Liver (tissue), 9 donors: ENCODE data around the gene TENT4B. TPM values are rescaled to one million over a fixed set of nuclear protein-coding genes. Genes with fewer than 3 reads are reported as not detected.

Source experiments
- DNase-seq: peaks from one replicate; pipeline ENCODE4 v3.0.0-alpha.2; 2017; ENCODE audit warnings: low spot score
- H3K27ac ChIP-seq, 2 donors: one replicate each; pipeline ENCODE4 v1.7.0; 2013; ENCODE audit warnings: inconsistent platforms in 2 of 2, low read length in 2 of 2, control low read depth in 1 of 2, low read depth in 1 of 2, mild to moderate bottlenecking in 1 of 2
- H3K27me3 ChIP-seq, 4 donors: one replicate each; pipeline versions ENCODE4 v1.6.1 to v1.7.0; 2013; ENCODE audit warnings: low read length in 3 of 4, inconsistent platforms in 1 of 4, mild to moderate bottlenecking in 1 of 4, moderate library complexity in 1 of 4; ENCODE audit not compliant: control insufficient read depth in 4 of 4, insufficient read depth in 4 of 4
- H3K36me3 ChIP-seq, 4 donors: one replicate each; pipeline versions ENCODE4 v1.6.1 to v1.7.0; 2013; ENCODE audit warnings: low read length in 3 of 4, mild to moderate bottlenecking in 3 of 4, low read depth in 1 of 4, moderate library complexity in 1 of 4; ENCODE audit not compliant: control insufficient read depth in 4 of 4, insufficient read depth in 3 of 4
- H3K4me1 ChIP-seq, 4 donors: one replicate each; pipeline versions ENCODE4 v1.6.1 to v1.7.0; 2013; ENCODE audit warnings: low read length in 3 of 4, mild to moderate bottlenecking in 3 of 4, moderate library complexity in 1 of 4; ENCODE audit not compliant: control insufficient read depth in 4 of 4, insufficient read depth in 4 of 4
- H3K4me3 ChIP-seq, 3 donors: one replicate each; pipeline versions ENCODE4 v1.6.1 to v1.7.0; 2013; ENCODE audit warnings: low read length in 3 of 3, control low read depth in 1 of 3, low read depth in 1 of 3, mild to moderate bottlenecking in 1 of 3
- H3K9ac ChIP-seq, 2 donors: one replicate each; pipeline ENCODE4 v1.7.0; 2013; ENCODE audit warnings: low read length in 2 of 2, mild to moderate bottlenecking in 2 of 2, moderate library complexity in 2 of 2, control low read depth in 1 of 2, low read depth in 1 of 2
- H3K9me3 ChIP-seq, 4 donors: one replicate each; pipeline versions ENCODE4 v1.6.1 to v1.7.0; 2013; ENCODE audit warnings: low read length in 3 of 4; ENCODE audit not compliant: control insufficient read depth in 4 of 4
- ATF3 ChIP-seq: IDR thresholded peaks from 2 replicates; pipeline ENCODE4 v1.6.1; 2016; ENCODE audit warnings: antibody characterized with exemption
- CTCF ChIP-seq: fragments of 150-350 bp; IDR thresholded peaks from 2 replicates; pipeline ENCODE4 v1.5.1; 2017; ENCODE audit warnings: improper control_type of control experiment, low read depth, low read length; ENCODE audit not compliant: missing input control
- FOXA1 ChIP-seq: IDR thresholded peaks from 2 replicates; pipeline ENCODE4 v1.6.1; 2016; ENCODE audit warnings: antibody characterized with exemption
- FOXA2 ChIP-seq: IDR thresholded peaks from 2 replicates; pipeline ENCODE4 v1.6.1; 2016; ENCODE audit warnings: antibody characterized with exemption
- GABPA ChIP-seq, 2 donors: IDR thresholded peaks in 1 of 2; conservative IDR thresholded peaks in 1 of 2; 2 replicates each; pipeline ENCODE4 v1.6.1; 2016; ENCODE audit warnings: antibody characterized with exemption in 2 of 2, mild to moderate bottlenecking in 1 of 2, moderate library complexity in 1 of 2
- HNF4A ChIP-seq, 2 donors: conservative IDR thresholded peaks; 2 replicates each; pipeline ENCODE4 v1.6.1; 2016; ENCODE audit warnings: antibody characterized with exemption in 2 of 2, mild to moderate bottlenecking in 2 of 2
- HNF4G ChIP-seq: IDR thresholded peaks from 2 replicates; pipeline ENCODE4 v1.6.1; 2016; ENCODE audit warnings: antibody characterized with exemption
- JUND ChIP-seq, 2 donors: IDR thresholded peaks; 2 replicates each; pipeline ENCODE4 v1.6.1; 2016; ENCODE audit warnings: antibody characterized with exemption in 2 of 2
- MAX ChIP-seq: IDR thresholded peaks from 2 replicates; pipeline ENCODE4 v1.6.1; 2016; ENCODE audit warnings: antibody characterized with exemption
- NR2F2 ChIP-seq: IDR thresholded peaks from 2 replicates; pipeline ENCODE4 v1.6.1; 2016; ENCODE audit warnings: antibody characterized with exemption
- RAD21 ChIP-seq, 2 donors: IDR thresholded peaks; 2 replicates each; pipeline ENCODE4 v1.6.1; 2016; ENCODE audit warnings: antibody characterized with exemption in 2 of 2, mild to moderate bottlenecking in 2 of 2
- REST ChIP-seq: IDR thresholded peaks from 2 replicates; pipeline ENCODE4 v1.6.1; 2016; ENCODE audit warnings: antibody characterized with exemption, mild to moderate bottlenecking
- RXRA ChIP-seq, 2 donors: IDR thresholded peaks; 2 replicates each; pipeline ENCODE4 v1.6.1; 2017 to 2018; ENCODE audit warnings: antibody characterized with exemption in 2 of 2, mild to moderate bottlenecking in 1 of 2
- SP1 ChIP-seq: IDR thresholded peaks from 2 replicates; pipeline ENCODE4 v1.6.1; 2018; ENCODE audit warnings: antibody characterized with exemption, mild to moderate bottlenecking
- TAF1 ChIP-seq: conservative IDR thresholded peaks from 2 replicates; pipeline ENCODE4 v1.6.1; 2016; ENCODE audit warnings: antibody characterized with exemption, mild to moderate bottlenecking
- YY1 ChIP-seq: IDR thresholded peaks from 2 replicates; pipeline ENCODE4 v1.6.1; 2016; ENCODE audit warnings: antibody characterized with exemption, mild to moderate bottlenecking
- ZBTB33 ChIP-seq: IDR thresholded peaks from 2 replicates; pipeline ENCODE4 v1.6.1; 2016; ENCODE audit warnings: antibody characterized with exemption
- WGBS: extraction: QIAGEN DNeasy Blood & Tissue Kit; methylation state at CpG from one replicate; pipeline ENCODE4 v1.1.7; 2013; 5-methylcytosine and 5-hydroxymethylcytosine counted together
- polyA plus RNA-seq, 2 donors: library from polyadenylated mRNA; stranded (reverse) in 1 of 2; unstranded in 1 of 2; fragments of 200-250 nt in 1 of 2; fragments of >200 nt in 1 of 2; fragmentation: Nextera tagmentation in 1 of 2; extraction: Ambion mirVana in 1 of 2; gene quantifications; one replicate each; pipeline versions ENCODE4 v1.2.1 to v1.2.3, GENCODE V29; 2013 to 2015
- total RNA-seq, 2 donors: library from RNA; depleted of rRNA; stranded (reverse); fragments of >200 nt; gene quantifications; one replicate each; pipeline ENCODE4 v1.2.3, GENCODE V29; 2014
- donor health status: healthy.
- donor health status: healthy.
- donor health status: healthy.
- donor health status: healthy.
- donor health status: healthy.

Gene TENT4B
- total and polyA plus RNA-seq, 4 donors: 4.2 to 10.8 (median 7.9) TPM

GRCh38 chr16:50227665-50228064, 74.6 kb downstream of the TENT4B start (continued):
- TF ChIP-seq JUND (IDR thresholded peaks at IDR 0.05) (no peak), GABPA (IDR thresholded peaks at IDR 0.05 in 1 of 2, conservative IDR thresholded peaks at IDR 0.05 in 1 of 2) (no peak), HNF4G (no peak), ATF3 (no peak), SP1 (no peak), RAD21 (IDR thresholded peaks at IDR 0.05) (no peak), FOXA2 (no peak), YY1 (no peak), FOXA1 (no peak)

- 95% methylated on average over 5 of the region's 5 CpGs for WGBS
- Histone ChIP-seq H3K36me3 (peaks cover 9 to 38% (median 34%) of the 10 kb centered on the region in 4 donors), H3K4me3 (no peak overlapping the region), H3K9me3 (no peaks in the 10 kb centered on the region), H3K9ac (no peak overlapping the region), H3K4me1 (no peaks in the 10 kb centered on the region), H3K27ac (no peak overlapping the region), H3K27me3 (no peaks in the 10 kb centered on the region)
- TF ChIP-seq NR2F2 (no peak), REST (no peak), ZBTB33 (no peak), SP1 (no peak)
- no peak for DNase-seq
These were observed 75.3 kb downstream of the TENT4B start for GRCh38 chr16:50228364-50228868.

- Histone ChIP-seq H3K27ac (no peak overlapping the region), H3K4me3 (no peak overlapping the region), H3K4me1 (no peaks in the 10 kb centered on the region), H3K27me3 (no peaks in the 10 kb centered on the region), H3K9me3 (no peaks in the 10 kb centered on the region), H3K9ac (no peak overlapping the region), H3K36me3 (peaks cover 9 to 31% (median 30%) of the 10 kb centered on the region in 4 donors)
- no peak for DNase-seq
- 93% methylated on average over 10 of the region's 10 CpGs for WGBS
- TF ChIP-seq FOXA2 (no peak), REST (no peak), GABPA (IDR thresholded peaks at IDR 0.05 in 1 of 2, conservative IDR thresholded peaks at IDR 0.05 in 1 of 2) (no peak), TAF1 (no peak), NR2F2 (no peak), RAD21 (IDR thresholded peaks at IDR 0.05) (no peak), SP1 (no peak), HNF4A (conservative IDR thresholded peaks at IDR 0.05) (no peak), YY1 (no peak), ATF3 (no peak), MAX (no peak), FOXA1 (no peak), JUND (IDR thresholded peaks at IDR 0.05) (no peak), HNF4G (no peak), CTCF (no peak), RXRA (IDR thresholded peaks at IDR 0.05) (no peak)
These were observed 76.1 kb downstream of the TENT4B start for GRCh38 chr16:50229149-50229726.
